Gastroesophageal sphincter (tissue), 4 donors: Measurements from ENCODE around the gene MYBPH. TPM values are rescaled to one million over a fixed set of nuclear protein-coding genes. Genes with fewer than 3 reads are reported as not detected.

Experiments used
- ATAC-seq: fragments of 150-250 bp; one replicate; pipeline ENCODE4 v1.9.1; 2016; ENCODE audit warnings: mild to moderate bottlenecking, moderate library complexity
- H3K27ac ChIP-seq, 4 donors: fragments of 200-600 bp; sonication (generic) in 3 of 4; 1 replicate in 3 of 4; 2 replicates in 1 of 4; pipeline ENCODE4 v1.5.1; 2016 to 2019
- H3K27me3 ChIP-seq: fragments of 200-600 bp; sonication (generic); one replicate; pipeline ENCODE4 v1.5.1; 2019
- H3K36me3 ChIP-seq, 2 donors: fragments of 200-600 bp; sonication (generic); one replicate each; pipeline ENCODE4 v1.5.1; 2019; ENCODE audit warnings: control low read depth in 1 of 2
- H3K4me1 ChIP-seq, 3 donors: fragments of 200-600 bp; sonication (generic); 1 replicate in 2 of 3; 2 replicates in 1 of 3; pipeline ENCODE4 v1.5.1; 2016 to 2019; ENCODE audit warnings: control low read depth in 2 of 3
- H3K4me3 ChIP-seq, 2 donors: fragments of 200-600 bp; sonication (generic); one replicate each; pipeline ENCODE4 v1.5.1; 2019; ENCODE audit warnings: mild to moderate bottlenecking in 1 of 2, moderate library complexity in 1 of 2
- H3K9me3 ChIP-seq, 3 donors: fragments of 200-600 bp; sonication (generic); one replicate each; pipeline ENCODE4 v1.5.1; 2017 to 2019; ENCODE audit warnings: control low read depth in 2 of 3
- CTCF ChIP-seq, 4 experiments: fragments of 200-600 bp in 2 of 4; fragments of 450-650 bp in 2 of 4; sonication (generic) in 1 of 4; IDR thresholded peaks; one replicate each; pipeline ENCODE4 v1.5.1; 2017 to 2019; ENCODE audit warnings: antibody characterized with exemption in 4 of 4, mild to moderate bottlenecking in 2 of 4, moderate library complexity in 2 of 4
- EP300 ChIP-seq: sonication (generic); formaldehyde crosslinking; IDR thresholded peaks from one replicate; pipeline ENCODE4 v1.6.1; 2017; ENCODE audit warnings: antibody characterized with exemption, mild to moderate bottlenecking
- POLR2A ChIP-seq, 2 donors: fragments of 450-650 bp; IDR thresholded peaks; one replicate each; pipeline ENCODE4 v1.6.1; 2017; ENCODE audit warnings: antibody characterized with exemption in 2 of 2, mild to moderate bottlenecking in 2 of 2, moderate library complexity in 1 of 2
- POLR2AphosphoS5 ChIP-seq: sonication (generic); formaldehyde crosslinking; IDR thresholded peaks from one replicate; pipeline ENCODE4 v1.6.1; 2017; ENCODE audit warnings: antibody characterized with exemption
- WGBS, 2 donors: methylation state at CpG; one replicate each; pipeline ENCODE4 v1.1.5; 2018; ENCODE audit warnings: low coverage in 1 of 2; 5-methylcytosine and 5-hydroxymethylcytosine counted together
- total RNA-seq, 4 donors: library from RNA; depleted of rRNA; stranded (reverse); fragments of >200 nt; gene quantifications; one replicate each; pipeline ENCODE4 v1.1.0, GENCODE V29; 2016

The MYBPH gene
- not detected for total RNA-seq

GRCh38 chr1:203175237-203175826 is at the start of gene MYBPH:
Gene MYBPH (minus strand): TSS chr1:203175826. CDS start chr1:203175755, 71 bp downstream.
- no peaks in the 10 kb centered on the region for H3K9me3 ChIP-seq
- ATAC-seq: no peak

GRCh38 chr1:203225071-203225470 is 49.4 kb upstream of the MYBPH start:
- Histone ChIP-seq H3K4me3 (no peak overlapping the region), H3K4me1 (no peaks in the 10 kb centered on the region), H3K9me3 (no peaks in the 10 kb centered on the region), H3K27ac (no peak overlapping the region), H3K36me3 (no peaks in the 10 kb centered on the region), H3K27me3 (peaks cover 33% of the 10 kb centered on the region)
- WGBS, 2 donors: 60 to 100% methylated on average over 1 to 3 of the region's 4 CpGs
- no peak for ATAC-seq
- TF ChIP-seq EP300 (no peak), POLR2AphosphoS5 (no peak), POLR2A (IDR thresholded peaks at IDR 0.05) (no peak), CTCF (IDR thresholded peaks at IDR 0.05) (no peak)

More at GRCh38 chr1:203175237-203175826, at the start of gene MYBPH:
- Histone ChIP-seq H3K36me3 (no peaks in the 10 kb centered on the region), H3K27me3 (no peaks in the 10 kb centered on the region), H3K4me3 (no peak within 1 kb of the TSS), H3K4me1 (no peaks in the 10 kb centered on the region), H3K27ac (no peak within 1 kb of the TSS)
- TF ChIP-seq POLR2A (IDR thresholded peaks at IDR 0.05) (no peak), CTCF (IDR thresholded peaks at IDR 0.05) (no peak), POLR2AphosphoS5 (no peak), EP300 (no peak)
- WGBS, 2 donors: 84% methylated on average over 2 of the region's 5 CpGs; no CpG with 5 or more reads in 1 of the 2 donors

- H3K4me3 ChIP-seq: no peak overlapping the region
- no peaks in the 10 kb centered on the region for H3K4me1 ChIP-seq
- WGBS, 2 donors: 60% methylated on average over 1 of the region's 18 CpGs; no CpG with 5 or more reads in 1 of the 2 donors
- TF ChIP-seq POLR2A (IDR thresholded peaks at IDR 0.05): no peak
- no peak for TF ChIP-seq CTCF (IDR thresholded peaks at IDR 0.05)
- H3K27me3 ChIP-seq: peaks cover 24% of the 10 kb centered on the region
- H3K36me3 ChIP-seq: no peaks in the 10 kb centered on the region
- no peak overlapping the region for H3K27ac ChIP-seq
- no peaks in the 10 kb centered on the region for H3K9me3 ChIP-seq
- no peak for ATAC-seq
Measured at GRCh38 chr1:203223012-203223775, 47.6 kb upstream of the MYBPH start.

- H3K27me3 ChIP-seq: peaks cover 34% of the 10 kb centered on the region
- no peak overlapping the region for H3K4me3 ChIP-seq
- ATAC-seq: no peak
- H3K27ac ChIP-seq: no peak overlapping the region
- H3K9me3 ChIP-seq: no peaks in the 10 kb centered on the region
- TF ChIP-seq POLR2A (IDR thresholded peaks at IDR 0.05): no peak
- TF ChIP-seq EP300: no peak
- TF ChIP-seq POLR2AphosphoS5: no peak
- TF ChIP-seq CTCF (IDR thresholded peaks at IDR 0.05): no peak
- H3K36me3 ChIP-seq: no peaks in the 10 kb centered on the region
- H3K4me1 ChIP-seq: peaks cover 0 to 6% (median 0%) of the 10 kb centered on the region in 3 donors
- WGBS, 2 donors: 76 to 94% methylated on average over 2 to 5 of the region's 8 CpGs
Measured at GRCh38 chr1:203219934-203220333, 44.3 kb upstream of the MYBPH start.

GRCh38 chr1:203219171-203219570 is 43.5 kb upstream of the MYBPH start:
- Histone ChIP-seq H3K4me1 (peaks cover 0 to 6% (median 0%) of the 10 kb centered on the region in 3 donors), H3K9me3 (no peaks in the 10 kb centered on the region), H3K27me3 (peaks cover 30% of the 10 kb centered on the region), H3K4me3 (no peak overlapping the region), H3K27ac (no peak overlapping the region), H3K36me3 (no peaks in the 10 kb centered on the region)
- ATAC-seq: no peak
- TF ChIP-seq CTCF (IDR thresholded peaks at IDR 0.05) (no peak), POLR2A (IDR thresholded peaks at IDR 0.05) (no peak), EP300 (no peak), POLR2AphosphoS5 (no peak)
- 80% methylated on average over 1 of the region's 1 CpG; no CpG with 5 or more reads in 1 of the 2 donors for WGBS, 2 donors
